ENCODE measurements around the gene ITGB4. TPM values are rescaled to one million over a fixed set of nuclear protein-coding genes. Genes with fewer than 3 reads are reported as not detected.

ITGB4 gene
- total and polyA plus RNA-seq, 10 of the 15 experiments (the other 5 are each of a cell fraction or from before 2014, with no cell fraction given): 0.06 to 1.6 (median 0.27) TPM; not detected in 2

DNA sequence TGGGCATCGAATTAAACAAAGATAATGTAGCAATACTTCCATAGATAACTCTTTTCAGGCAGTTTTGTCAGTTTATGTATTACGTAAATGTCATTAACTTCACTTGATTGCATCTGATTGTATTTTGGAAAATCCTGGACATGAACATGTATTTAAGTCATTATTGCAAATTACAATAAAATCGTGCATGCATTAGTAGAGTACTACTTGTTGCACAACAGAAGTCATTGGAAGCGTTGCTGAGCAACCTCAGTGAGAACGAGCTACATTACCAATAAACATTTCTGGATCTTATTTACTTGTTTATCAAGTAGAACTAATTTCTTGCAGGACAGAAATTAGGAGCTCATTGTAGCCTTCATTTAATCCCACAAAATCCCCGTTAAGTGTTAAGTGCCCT, 70.0 kb downstream of the ITGB4 start:
- ChIA-PET CTCF (interaction anchor here (0.8 to 3.2 kb wide), 11 partner anchors 8 to 105 kb away, joined by 3 to 20 read pairs (median 4); partner anchors contain the start of gene TRIM65), SMC1A (ENCODE audit: uncharacterized antibody, unreplicated experiment) (interaction anchor here (1.0 to 1.7 kb wide), 6 partner anchors 8 to 42 kb away, joined by 3 to 10 read pairs (median 4); no protein-coding TSS in a partner anchor), RAD21 (ENCODE audit: unreplicated experiment) (interaction anchor here (1.7 kb wide), 1 partner anchor 8 kb away, joined by 6 read pairs; no protein-coding TSS in a partner anchor), POLR2A (interaction anchor here (1.3 to 1.9 kb wide), 4 partner anchors 13 to 64 kb away, joined by 3 to 4 read pairs (median 4); partner anchors contain the start of gene WBP2)
- Histone ChIP-seq H4K20me1 (ENCODE audit: control insufficient read depth, insufficient read depth) (no peaks in the 10 kb centered on the region), H3K79me2 (ENCODE audit: control insufficient read depth, insufficient read depth, low read length) (peaks cover 42% of the 10 kb centered on the region), H3K27me3 (replicated peaks in 1 of 2; ENCODE audit: control insufficient read depth in 2 of 2, insufficient read depth in 2 of 2, low read length in 1 of 2) (no peaks in the 10 kb centered on the region), H3K27ac (ENCODE audit: control insufficient read depth, insufficient read depth) (no peak overlapping the region), H2AFZ (ENCODE audit: control insufficient read depth, low read depth, low read length) (no peak overlapping the region), H3K4me2 (ENCODE audit: control insufficient read depth, insufficient read depth) (no peak overlapping the region), H3K9ac (ENCODE audit: control insufficient read depth, insufficient read depth, low read length) (no peak overlapping the region), H3K4me3 (no peak overlapping the region), H3K9me3 (replicated peaks; ENCODE audit: control insufficient read depth, insufficient read depth, low read length) (no peaks in the 10 kb centered on the region), H3K36me3 (ENCODE audit: control insufficient read depth in 2 of 2, insufficient read depth in 2 of 2, low read length in 1 of 2) (peaks cover 0 to 18% of the 10 kb centered on the region in 2 experiments; a peak in 3 of 4 replicates), H3K4me1 (ENCODE audit: control insufficient read depth, insufficient read depth, low read length) (peaks cover 5% of the 10 kb centered on the region; the same call in 1 of the 2 replicates)
- FAIRE-seq (no peak), DNase-seq (ENCODE audit: low read depth, low spot score) (no peak), ATAC-seq (no peak)
- in situ Hi-C loops (cut with MboI): no loop called here
- no peak for TF ChIP-seq HDAC6 (IDR thresholded peaks at IDR 0.05; ENCODE audit: unreplicated experiment)
- TF ChIP-seq, protein P1, sequence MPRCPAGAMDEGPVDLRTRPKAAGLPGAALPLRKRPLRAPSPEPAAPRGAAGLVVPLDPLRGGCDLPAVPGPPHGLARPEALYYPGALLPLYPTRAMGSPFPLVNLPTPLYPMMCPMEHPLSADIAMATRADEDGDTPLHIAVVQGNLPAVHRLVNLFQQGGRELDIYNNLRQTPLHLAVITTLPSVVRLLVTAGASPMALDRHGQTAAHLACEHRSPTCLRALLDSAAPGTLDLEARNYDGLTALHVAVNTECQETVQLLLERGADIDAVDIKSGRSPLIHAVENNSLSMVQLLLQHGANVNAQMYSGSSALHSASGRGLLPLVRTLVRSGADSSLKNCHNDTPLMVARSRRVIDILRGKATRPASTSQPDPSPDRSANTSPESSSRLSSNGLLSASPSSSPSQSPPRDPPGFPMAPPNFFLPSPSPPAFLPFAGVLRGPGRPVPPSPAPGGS (IDR thresholded peaks at IDR 0.05; ENCODE audit: borderline replicate concordance, insufficient read depth, low read depth, low read length, poor library complexity, severe bottlenecking): peak; percentile 89
- TF ChIP-seq, protein P2, sequence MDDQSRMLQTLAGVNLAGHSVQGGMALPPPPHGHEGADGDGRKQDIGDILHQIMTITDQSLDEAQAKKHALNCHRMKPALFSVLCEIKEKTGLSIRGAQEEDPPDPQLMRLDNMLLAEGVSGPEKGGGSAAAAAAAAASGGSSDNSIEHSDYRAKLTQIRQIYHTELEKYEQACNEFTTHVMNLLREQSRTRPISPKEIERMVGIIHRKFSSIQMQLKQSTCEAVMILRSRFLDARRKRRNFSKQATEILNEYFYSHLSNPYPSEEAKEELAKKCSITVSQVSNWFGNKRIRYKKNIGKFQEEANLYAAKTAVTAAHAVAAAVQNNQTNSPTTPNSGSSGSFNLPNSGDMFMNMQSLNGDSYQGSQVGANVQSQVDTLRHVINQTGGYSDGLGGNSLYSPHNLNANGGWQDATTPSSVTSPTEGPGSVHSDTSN (IDR thresholded peaks at IDR 0.05; ENCODE audit: insufficient replicate concordance, low read depth, low read length): peak; percentile 23
- WGBS (ENCODE audit: insufficient coverage, insufficient replicate concordance, low lambda C conversion rate, missing lambda C conversion rate): 94% methylated on average over 6 of the region's 6 CpGs
- BruUV-seq (replicated peaks): no TSS peak
- intact Hi-C loops (cut with micrococcal nuclease; ENCODE audit: unreplicated experiment): no loop called here
